Sigmoid colon (tissue), 4 donors: ENCODE results near the gene COL4A1.

Experiments used
- CTCF ChIP-seq, 4 experiments: fragments of 450-650 bp in 3 of 4; fragments of 200-600 bp in 1 of 4; IDR thresholded peaks; one replicate each; pipeline ENCODE4 v1.5.1; 2016 to 2019; ENCODE audit warnings: antibody characterized with exemption in 4 of 4, mild to moderate bottlenecking in 3 of 4, moderate library complexity in 2 of 4
- EP300 ChIP-seq, 4 donors: sonication (generic); formaldehyde crosslinking; IDR thresholded peaks; one replicate each; pipeline ENCODE4 v1.6.1; 2017; ENCODE audit warnings: antibody characterized with exemption in 4 of 4
- POLR2A ChIP-seq, 2 donors: fragments of 450-650 bp; IDR thresholded peaks; one replicate each; pipeline ENCODE4 v1.6.1; 2016; ENCODE audit warnings: antibody characterized with exemption in 2 of 2, mild to moderate bottlenecking in 2 of 2, moderate library complexity in 2 of 2
- POLR2AphosphoS5 ChIP-seq, 4 donors: sonication (generic); formaldehyde crosslinking; IDR thresholded peaks; one replicate each; pipeline ENCODE4 v1.6.1; 2017; ENCODE audit warnings: antibody characterized with exemption in 4 of 4

DNA sequence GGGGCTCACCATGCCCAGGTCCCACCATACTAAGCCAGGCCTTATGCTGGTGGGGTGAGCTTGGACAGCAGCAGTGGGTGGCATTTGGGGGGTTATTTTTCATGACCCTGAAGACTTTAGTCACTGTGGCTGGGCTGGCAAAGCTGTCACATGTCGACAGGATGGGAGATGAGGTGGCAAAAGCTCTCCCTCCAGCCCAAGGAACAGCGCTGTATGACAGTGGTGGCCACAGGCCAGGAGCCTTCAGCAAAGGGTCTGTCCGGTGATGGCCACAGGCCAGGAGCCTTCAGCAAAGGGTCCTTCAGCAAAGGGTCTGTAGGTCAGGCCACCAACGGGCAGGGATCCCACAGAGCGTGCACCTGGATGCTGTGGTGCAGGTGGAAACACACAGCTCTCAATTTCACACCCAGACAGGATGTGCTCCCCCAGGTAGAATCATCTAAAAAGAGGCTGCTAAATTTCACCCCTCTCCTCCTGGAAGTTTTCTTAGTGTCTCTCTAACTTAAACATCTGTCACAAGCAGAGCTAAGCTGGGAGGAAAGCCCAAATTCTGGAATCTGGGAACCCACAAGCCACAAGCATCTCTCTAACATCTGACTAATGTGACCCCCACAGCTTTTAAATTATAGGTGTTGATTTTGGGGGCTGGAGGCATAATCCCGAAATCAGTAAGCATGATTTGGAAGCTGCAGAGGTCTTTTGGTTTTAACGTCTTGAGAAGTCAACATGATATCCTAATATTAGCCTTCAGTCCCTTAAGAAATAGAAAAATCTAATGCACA, 23.0 kb downstream of the COL4A1 start:
- no peak for TF ChIP-seq CTCF (IDR thresholded peaks at IDR 0.05)
- no peak for TF ChIP-seq POLR2AphosphoS5 (IDR thresholded peaks at IDR 0.05)
- no peak for TF ChIP-seq POLR2A (IDR thresholded peaks at IDR 0.05)
- no peak for TF ChIP-seq EP300 (IDR thresholded peaks at IDR 0.05)
